ENCODE measurements around the gene ZDHHC7. TPM values are rescaled to one million over a fixed set of nuclear protein-coding genes. Genes with fewer than 3 reads are reported as not detected.

ZDHHC7 gene
- total and polyA plus RNA-seq, 9 of the 15 experiments (the other 6 are each of a cell fraction or from before 2014, with no cell fraction given): 1.7 to 49.7 (median 37.4) TPM

DNA sequence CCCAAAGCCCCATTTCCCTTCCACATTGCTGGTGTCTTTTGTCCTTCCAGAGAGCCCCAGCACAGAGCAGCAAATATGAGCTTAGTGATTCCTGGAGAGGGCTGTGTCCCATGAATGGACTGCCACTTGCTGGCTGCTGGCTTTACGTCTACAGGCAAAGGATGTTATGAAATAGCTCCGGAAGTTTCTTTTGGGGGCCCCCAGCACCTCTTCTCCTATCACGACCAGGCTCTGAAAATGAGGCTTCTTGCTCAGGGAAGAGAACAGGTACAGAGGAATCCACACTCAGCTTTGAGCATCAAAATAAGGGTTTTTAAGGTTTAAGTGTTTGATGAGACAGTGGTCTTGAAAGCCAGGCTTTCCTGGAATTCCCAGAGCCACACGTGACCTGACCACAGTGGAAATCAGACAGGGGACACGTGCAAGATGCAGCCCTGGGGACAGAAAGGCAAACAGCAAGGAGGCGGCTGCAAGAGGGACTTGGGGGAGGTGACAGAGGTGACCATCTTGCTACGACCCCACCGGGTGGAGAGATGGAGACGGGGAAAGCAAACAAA is 58.1 kb downstream of the ZDHHC7 start (continued):
- TF ChIP-seq PTTG1 (tag; IDR thresholded peaks at IDR 0.05; ENCODE audit: low read depth) (no peak), PHF20 (IDR thresholded peaks at IDR 0.05; ENCODE audit: partially characterized antibody) (no peak), RCOR1 (IDR thresholded peaks at IDR 0.05; ENCODE audit: borderline replicate concordance in 1 of 2, low read depth in 2 of 2, low read length in 2 of 2) (0 out of 4 replicates have a peak, but pooled peaks of 1 of the 2 experiments have one; percentile 14), E2F3 (CRISPR knock-in tag; IDR thresholded peaks at IDR 0.05) (no peak), SIN3B (IDR thresholded peaks at IDR 0.05; ENCODE audit: low read depth) (no peak), POLR2G (IDR thresholded peaks at IDR 0.05; ENCODE audit: low read depth, low read length) (no peak), ELF1 (tag; IDR thresholded peaks at IDR 0.05) (no peak), ZKSCAN1 (IDR thresholded peaks at IDR 0.05; ENCODE audit: low read depth, low read length) (no peak), RB1 (IDR thresholded peaks at IDR 0.05; ENCODE audit: low read depth) (no peak), FOXA1 (IDR thresholded peaks at IDR 0.05; ENCODE audit: borderline replicate concordance) (no peak), KLF6 (CRISPR knock-in tag; IDR thresholded peaks at IDR 0.05; ENCODE audit: borderline replicate concordance) (peak; percentile 48; the same call in 1 of the 2 replicates), ZNF696 (CRISPR knock-in tag; conservative IDR thresholded peaks at IDR 0.05) (no peak), ZNF253 (CRISPR knock-in tag; conservative IDR thresholded peaks at IDR 0.05) (0 out of 2 replicates have a peak, but pooled peaks have one; percentile 20), NRF1 (conservative IDR thresholded peaks at IDR 0.05 in 1 of 2, IDR thresholded peaks at IDR 0.05 in 1 of 2) (no peak)
- TF ChIP-seq, protein P1, sequence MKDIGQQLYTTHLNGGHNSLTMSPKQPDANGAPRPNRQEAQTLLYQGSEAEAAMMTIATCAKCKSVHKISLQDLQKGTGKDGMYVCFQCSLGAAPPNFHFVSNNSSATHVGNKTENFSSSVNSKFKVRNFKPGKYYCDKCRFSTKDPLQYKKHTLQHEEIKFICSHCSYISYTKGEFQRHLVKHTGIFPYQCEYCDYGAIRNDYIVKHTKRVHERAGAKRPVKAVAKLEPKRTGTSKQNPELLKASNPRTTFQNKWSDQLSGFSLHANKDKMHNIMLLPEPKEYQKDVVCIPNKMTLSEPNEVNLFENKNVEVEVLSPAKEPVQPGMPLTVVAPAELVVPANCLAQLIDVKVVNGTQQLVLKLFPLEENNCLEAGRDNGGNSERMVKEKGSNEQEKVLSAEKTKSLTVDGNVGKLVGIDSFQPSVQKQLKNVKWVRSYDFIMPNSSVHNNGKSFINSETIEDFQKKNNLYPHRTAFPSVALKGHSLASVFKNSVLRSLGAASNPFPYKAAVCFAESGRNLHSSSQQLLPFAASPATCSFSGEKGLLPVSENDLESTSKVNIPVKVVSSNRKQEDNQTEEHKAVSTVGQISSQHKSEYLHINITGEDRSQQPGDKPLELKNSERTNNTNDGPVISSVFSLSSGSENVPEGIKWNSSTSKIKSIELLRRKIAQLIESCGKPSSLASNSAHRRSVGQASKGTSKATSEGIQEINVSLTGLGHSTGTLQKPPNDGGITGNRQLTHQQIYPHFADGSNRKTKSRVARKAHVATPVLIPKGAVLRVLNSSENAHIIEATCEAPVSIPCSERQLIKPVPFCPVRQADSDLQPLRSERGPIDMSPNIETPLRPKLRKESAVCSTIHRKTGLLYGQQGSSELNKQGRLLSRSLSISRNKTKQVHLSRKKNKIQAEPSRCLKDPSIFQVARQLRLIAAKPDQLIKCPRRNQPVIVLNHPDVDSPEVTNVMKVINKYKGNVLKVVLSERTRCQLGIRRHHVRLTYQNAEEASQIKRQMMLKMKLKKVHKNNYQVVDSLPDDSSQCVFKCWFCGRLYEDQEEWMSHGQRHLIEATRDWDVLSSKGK (CRISPR knock-in tag; IDR thresholded peaks at IDR 0.05): no peak
- TF ChIP-seq, protein P2, sequence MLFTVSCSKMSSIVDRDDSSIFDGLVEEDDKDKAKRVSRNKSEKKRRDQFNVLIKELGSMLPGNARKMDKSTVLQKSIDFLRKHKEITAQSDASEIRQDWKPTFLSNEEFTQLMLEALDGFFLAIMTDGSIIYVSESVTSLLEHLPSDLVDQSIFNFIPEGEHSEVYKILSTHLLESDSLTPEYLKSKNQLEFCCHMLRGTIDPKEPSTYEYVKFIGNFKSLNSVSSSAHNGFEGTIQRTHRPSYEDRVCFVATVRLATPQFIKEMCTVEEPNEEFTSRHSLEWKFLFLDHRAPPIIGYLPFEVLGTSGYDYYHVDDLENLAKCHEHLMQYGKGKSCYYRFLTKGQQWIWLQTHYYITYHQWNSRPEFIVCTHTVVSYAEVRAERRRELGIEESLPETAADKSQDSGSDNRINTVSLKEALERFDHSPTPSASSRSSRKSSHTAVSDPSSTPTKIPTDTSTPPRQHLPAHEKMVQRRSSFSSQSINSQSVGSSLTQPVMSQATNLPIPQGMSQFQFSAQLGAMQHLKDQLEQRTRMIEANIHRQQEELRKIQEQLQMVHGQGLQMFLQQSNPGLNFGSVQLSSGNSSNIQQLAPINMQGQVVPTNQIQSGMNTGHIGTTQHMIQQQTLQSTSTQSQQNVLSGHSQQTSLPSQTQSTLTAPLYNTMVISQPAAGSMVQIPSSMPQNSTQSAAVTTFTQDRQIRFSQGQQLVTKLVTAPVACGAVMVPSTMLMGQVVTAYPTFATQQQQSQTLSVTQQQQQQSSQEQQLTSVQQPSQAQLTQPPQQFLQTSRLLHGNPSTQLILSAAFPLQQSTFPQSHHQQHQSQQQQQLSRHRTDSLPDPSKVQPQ (CRISPR knock-in tag; IDR thresholded peaks at IDR 0.05; ENCODE audit: borderline replicate concordance): no peak
- TF ChIP-seq, protein P3, sequence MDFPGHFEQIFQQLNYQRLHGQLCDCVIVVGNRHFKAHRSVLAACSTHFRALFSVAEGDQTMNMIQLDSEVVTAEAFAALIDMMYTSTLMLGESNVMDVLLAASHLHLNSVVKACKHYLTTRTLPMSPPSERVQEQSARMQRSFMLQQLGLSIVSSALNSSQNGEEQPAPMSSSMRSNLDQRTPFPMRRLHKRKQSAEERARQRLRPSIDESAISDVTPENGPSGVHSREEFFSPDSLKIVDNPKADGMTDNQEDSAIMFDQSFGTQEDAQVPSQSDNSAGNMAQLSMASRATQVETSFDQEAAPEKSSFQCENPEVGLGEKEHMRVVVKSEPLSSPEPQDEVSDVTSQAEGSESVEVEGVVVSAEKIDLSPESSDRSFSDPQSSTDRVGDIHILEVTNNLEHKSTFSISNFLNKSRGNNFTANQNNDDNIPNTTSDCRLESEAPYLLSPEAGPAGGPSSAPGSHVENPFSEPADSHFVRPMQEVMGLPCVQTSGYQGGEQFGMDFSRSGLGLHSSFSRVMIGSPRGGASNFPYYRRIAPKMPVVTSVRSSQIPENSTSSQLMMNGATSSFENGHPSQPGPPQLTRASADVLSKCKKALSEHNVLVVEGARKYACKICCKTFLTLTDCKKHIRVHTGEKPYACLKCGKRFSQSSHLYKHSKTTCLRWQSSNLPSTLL (IDR thresholded peaks at IDR 0.05): no peak
- TF ChIP-seq, protein P4, sequence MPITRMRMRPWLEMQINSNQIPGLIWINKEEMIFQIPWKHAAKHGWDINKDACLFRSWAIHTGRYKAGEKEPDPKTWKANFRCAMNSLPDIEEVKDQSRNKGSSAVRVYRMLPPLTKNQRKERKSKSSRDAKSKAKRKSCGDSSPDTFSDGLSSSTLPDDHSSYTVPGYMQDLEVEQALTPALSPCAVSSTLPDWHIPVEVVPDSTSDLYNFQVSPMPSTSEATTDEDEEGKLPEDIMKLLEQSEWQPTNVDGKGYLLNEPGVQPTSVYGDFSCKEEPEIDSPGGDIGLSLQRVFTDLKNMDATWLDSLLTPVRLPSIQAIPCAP (CRISPR knock-in tag; IDR thresholded peaks at IDR 0.05; ENCODE audit: borderline replicate concordance): no peak

Measured in K562 (cell line).